ENCODE data around the gene ACTL8. TPM values are rescaled to one million over a fixed set of nuclear protein-coding genes. Genes with fewer than 3 reads are reported as not detected.

Gene ACTL8
- total RNA-seq, 1 experiment from 2014 or later, result not detected

GRCh38 chr1:17711577-17711910 is 43.6 kb upstream of the ACTL8 start:
- Histone ChIP-seq H3K27ac (ENCODE audit: low read length) (no peak overlapping the region), H3K4me1 (ENCODE audit: control insufficient read depth, insufficient read depth, low read length) (no peaks in the 10 kb centered on the region), H3K27me3 (ENCODE audit: control insufficient read depth, insufficient read depth, low read length) (no peaks in the 10 kb centered on the region), H3K9me3 (ENCODE audit: control insufficient read depth, insufficient read depth, low read depth, low read length) (no peaks in the 10 kb centered on the region; the same call in 1 of the 2 replicates), H3K4me3 (ENCODE audit: low read depth in 2 of 2, low read length in 2 of 2) (no peak overlapping the region), H3K36me3 (ENCODE audit: control insufficient read depth, insufficient read depth, low read length) (no peaks in the 10 kb centered on the region)
- ATAC-seq, result no peak
- BruUV-seq (replicated peaks), result no TSS peak
- CTCF ChIA-PET, result no interaction called here
- TF ChIP-seq CTCF (IDR thresholded peaks at IDR 0.05), result no peak
- TF ChIP-seq SIN3A (IDR thresholded peaks at IDR 0.05; ENCODE audit: borderline replicate concordance, insufficient read depth, low read depth, low read length), result no peak
- TF ChIP-seq POLR2AphosphoS5 (IDR thresholded peaks at IDR 0.05; ENCODE audit: low read depth, low read length), result no peak
- no peak for TF ChIP-seq TCF7L2 (IDR thresholded peaks at IDR 0.05; ENCODE audit: low read depth, low read length)
- no peak for TF ChIP-seq REST (IDR thresholded peaks at IDR 0.05; ENCODE audit: insufficient read depth in 1 of 2, low read depth in 2 of 2, low read length in 1 of 2)
- DNase-seq (ENCODE audit: low read depth, low spot score), result no peak
- in situ Hi-C loops (cut with HindIII; ENCODE audit: low pct_unique_long_range_greater_than_20kb, low sequenced_read_pairs) (no loop called here), intact Hi-C loops (cut with micrococcal nuclease; ENCODE audit: unreplicated experiment) (no loop called here)
- POLR2A ChIA-PET, result no interaction called here

GRCh38 chr1:17711941-17712340 is 43.2 kb upstream of the ACTL8 start:
- CTCF ChIA-PET, result no interaction called here
- no peaks in the 10 kb centered on the region; the same call in 1 of the 2 replicates for H3K9me3 ChIP-seq (ENCODE audit: control insufficient read depth, insufficient read depth, low read depth, low read length)
- TF ChIP-seq TCF7L2 (IDR thresholded peaks at IDR 0.05; ENCODE audit: low read depth, low read length) (no peak), POLR2AphosphoS5 (IDR thresholded peaks at IDR 0.05; ENCODE audit: low read depth, low read length) (no peak), CTCF (IDR thresholded peaks at IDR 0.05) (no peak), REST (IDR thresholded peaks at IDR 0.05; ENCODE audit: insufficient read depth in 1 of 2, low read depth in 2 of 2, low read length in 1 of 2) (no peak), SIN3A (IDR thresholded peaks at IDR 0.05; ENCODE audit: borderline replicate concordance, insufficient read depth, low read depth, low read length) (no peak)
- H3K36me3 ChIP-seq (ENCODE audit: control insufficient read depth, insufficient read depth, low read length), result no peaks in the 10 kb centered on the region
- intact Hi-C loops (cut with micrococcal nuclease; ENCODE audit: unreplicated experiment) (no loop called here), in situ Hi-C loops (cut with HindIII; ENCODE audit: low pct_unique_long_range_greater_than_20kb, low sequenced_read_pairs) (no loop called here)
- no peak for DNase-seq (ENCODE audit: low read depth, low spot score)
- POLR2A ChIA-PET, result no interaction called here
- no peak overlapping the region for H3K4me3 ChIP-seq (ENCODE audit: low read depth in 2 of 2, low read length in 2 of 2)
- no peak for ATAC-seq
- H3K27ac ChIP-seq (ENCODE audit: low read length), result no peak overlapping the region
- no peaks in the 10 kb centered on the region for H3K4me1 ChIP-seq (ENCODE audit: control insufficient read depth, insufficient read depth, low read length)
- BruUV-seq (replicated peaks), result no TSS peak
- H3K27me3 ChIP-seq (ENCODE audit: control insufficient read depth, insufficient read depth, low read length), result no peaks in the 10 kb centered on the region

Measured in Panc1 (cell line).